PC-9 (cell line): ENCODE measurements around the gene JADE3. TPM values are rescaled to one million over a fixed set of nuclear protein-coding genes. Genes with fewer than 3 reads are reported as not detected.
A peak's percentile ranks its signal among the peaks of the same experiment; 100 is the strongest.

Experiments
- Bru-seq: library from RNA; stranded (reverse); fragments of 400-500 nt; gene quantifications from one replicate; lab custom pipeline; 2021; lab: Mats Ljungman, UMichigan
- BruChase-seq, 2 experiments: library from RNA; stranded (reverse); fragments of 400-500 nt; gene quantifications; one replicate each; lab custom pipeline; 2021; lab: Mats Ljungman, UMichigan
- BruUV-seq: library from RNA; stranded (reverse); fragments of 400-500 nt; replicated peaks from 2 replicates; lab custom pipeline; 2021; lab: Mats Ljungman, UMichigan
- CTCF ChIA-PET: fragments of 300-600 bp; sonication (Branson Sonifier 250); formaldehyde crosslinking; loops from one replicate; lab custom pipeline; 2022; ENCODE audit warnings: antibody characterized with exemption; lab: Charles Lee
- POLR2A ChIA-PET: fragments of 300-600 bp; sonication (Branson Sonifier 250); formaldehyde crosslinking; loops from one replicate; lab custom pipeline; 2022; ENCODE audit warnings: antibody characterized with exemption; ENCODE audit not compliant: unreplicated experiment; lab: Charles Lee
- DNase-seq, 2 experiments: peaks; one replicate each; pipeline versions ENCODE4 v3.0.0 to v3.0.0-alpha.2; 2015 to 2022; ENCODE audit warnings: mixed read lengths in 1 of 2
- H2AFZ ChIP-seq: fragments of 200-600 bp; sonication (generic); 2 replicates; pipeline ENCODE4 v1.8.1; 2017; ENCODE audit warnings: antibody characterized with exemption
- H3F3A ChIP-seq: fragments of 200-600 bp; sonication (generic); 2 replicates; pipeline ENCODE4 v1.8.1; 2017; ENCODE audit warnings: antibody characterized with exemption, mild to moderate bottlenecking, low read depth; ENCODE audit not compliant: insufficient read depth
- H3K27ac ChIP-seq: fragments of 200-600 bp; sonication (generic); 2 replicates; pipeline ENCODE4 v1.6.1; 2016; ENCODE audit warnings: mixed run types
- H3K27me3 ChIP-seq: fragments of 200-600 bp; sonication (generic); 2 replicates; pipeline ENCODE4 v1.6.1; 2016; ENCODE audit warnings: low read depth, mixed run types; ENCODE audit not compliant: insufficient read depth
- H3K36me3 ChIP-seq: fragments of 200-600 bp; sonication (generic); 2 replicates; pipeline ENCODE4 v1.6.1; 2016; ENCODE audit warnings: low read depth, mixed run types
- H3K4me1 ChIP-seq: fragments of 200-600 bp; sonication (generic); replicated peaks from 2 replicates; pipeline ENCODE4 v1.6.1; 2016; ENCODE audit warnings: mixed run types; ENCODE audit not compliant: insufficient read depth
- H3K4me2 ChIP-seq: fragments of 200-600 bp; sonication (generic); 2 replicates; pipeline ENCODE4 v1.6.1; 2017; ENCODE audit warnings: mixed run types
- H3K4me3 ChIP-seq: fragments of 200-600 bp; sonication (generic); 2 replicates; pipeline ENCODE4 v1.6.1; 2016; ENCODE audit warnings: mixed run types
- H3K79me2 ChIP-seq: fragments of 200-600 bp; sonication (generic); 2 replicates; pipeline ENCODE4 v1.6.1; 2017; ENCODE audit warnings: low read depth, mixed run types
- H3K9me2 ChIP-seq: fragments of 200-600 bp; sonication (generic); 2 replicates; pipeline ENCODE4 v1.8.1; 2017; ENCODE audit warnings: mild to moderate bottlenecking; ENCODE audit not compliant: insufficient read depth
- H3K9me3 ChIP-seq: fragments of 200-600 bp; sonication (generic); 2 replicates; pipeline ENCODE4 v1.8.1; 2016; ENCODE audit warnings: low read depth; ENCODE audit not compliant: insufficient read depth
- H4K20me1 ChIP-seq: fragments of 200-600 bp; sonication (generic); 2 replicates; pipeline ENCODE4 v1.8.1; 2017; ENCODE audit not compliant: insufficient read depth
- EZH2 ChIP-seq: fragments of 200-600 bp; sonication (generic); IDR thresholded peaks from 2 replicates; pipeline ENCODE4 v1.8.0; 2017; ENCODE audit warnings: antibody characterized with exemption, low read depth
- intact Hi-C: fragments of 100-400 bp; cut with micrococcal nuclease; formaldehyde crosslinking; loops from one replicate; pipeline ENCODE4 v1.10.0; 2022; ENCODE audit not compliant: unreplicated experiment
- long read RNA-seq: library from polyadenylated mRNA; stranded (forward); transcript quantifications from one replicate; pipeline ENCODE4 v2.0.0, GENCODE V29; 2022
- total RNA-seq: library from RNA; stranded (reverse); gene quantifications from 2 replicates; pipeline ENCODE4 v1.2.3, GENCODE V29; 2021
- TF ChIP-seq, protein P1 (sequence below): fragments of 200-600 bp; sonication (generic); conservative IDR thresholded peaks from 2 replicates; pipeline ENCODE4 v1.6.1; 2017; ENCODE audit warnings: mixed run types, antibody characterized with exemption, mild to moderate bottlenecking, moderate library complexity

JADE3 gene
- total RNA-seq (6.8 and 10.9 TPM in 2 replicates), Bru-seq, nascent RNA (percentile 62 among the genes with signal in this experiment), BruChase-seq, experiment 1, labeled RNA remaining after a 2-hour chase (percentile 54 among the genes with signal in this experiment), BruChase-seq, experiment 2, labeled RNA remaining after a 6-hour chase (percentile 51 among the genes with signal in this experiment)
- long read RNA-seq, full-length matches to known transcripts: 3 of 4 reads
- long read RNA-seq, partial matches to known transcripts: 0 of 4 reads
- long read RNA-seq, other reads (novel, unspliced or antisense): 1 of 4 reads

DNA sequence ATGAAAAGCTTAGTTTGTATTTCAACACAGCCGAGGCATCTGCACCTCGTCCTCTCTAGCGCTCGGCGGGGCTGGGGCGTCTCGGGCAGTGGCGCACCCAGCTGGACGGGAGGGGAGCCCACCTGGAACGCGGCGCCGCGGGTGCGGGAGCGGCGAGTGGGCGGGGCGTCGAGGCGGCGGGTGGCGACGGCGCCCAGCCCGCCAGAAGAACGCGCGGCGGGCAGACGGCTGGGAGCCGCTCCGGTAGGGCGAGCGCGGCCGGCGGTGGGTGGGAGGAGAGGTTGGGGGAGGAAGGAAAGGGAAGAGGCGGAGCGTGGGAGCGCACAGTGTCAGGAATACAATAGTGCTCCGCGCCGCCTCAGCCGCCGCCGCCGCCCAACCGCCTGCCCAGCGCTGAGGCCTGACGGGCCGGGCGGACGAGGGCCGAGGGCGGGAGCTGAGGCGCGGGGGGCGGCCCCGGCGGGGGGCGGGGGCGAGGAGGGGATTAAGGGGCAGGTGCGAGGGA, at the start of gene JADE3:
TSS of gene JADE3 (plus strand) at position 324 of the 505 bp plus-strand sequence. CDS start 72,474 bp downstream, outside the sequence.
- Histone ChIP-seq H3K4me3 (peak within 1 kb of the TSS; percentile 60), H3K9me2 (no peaks in the 10 kb centered on the region), H3F3A (0 out of 2 replicates have a peak, but pooled peaks cover 8% of the 10 kb centered on the region), H3K4me2 (peak within 1 kb of the TSS; percentile 75), H3K27me3 (no peaks in the 10 kb centered on the region), H4K20me1 (no peaks in the 10 kb centered on the region), H2AFZ (peak within 1 kb of the TSS; percentile 66), H3K27ac (no peak within 1 kb of the TSS), H3K4me1 (peaks cover 8% of the 10 kb centered on the region; the same call in 1 of the 2 replicates), H3K36me3 (no peaks in the 10 kb centered on the region), H3K79me2 (peaks cover 34% of the 10 kb centered on the region), H3K9me3 (no peaks in the 10 kb centered on the region)
- CTCF ChIA-PET: interaction anchor here (0.6 to 1.0 kb wide), 2 partner anchors 43 to 111 kb away, joined by 4 read pairs; no protein-coding TSS in a partner anchor
- DNase-seq: peak; percentile 60 to 68
- POLR2A ChIA-PET: no interaction called here
- TF ChIP-seq, protein P1, sequence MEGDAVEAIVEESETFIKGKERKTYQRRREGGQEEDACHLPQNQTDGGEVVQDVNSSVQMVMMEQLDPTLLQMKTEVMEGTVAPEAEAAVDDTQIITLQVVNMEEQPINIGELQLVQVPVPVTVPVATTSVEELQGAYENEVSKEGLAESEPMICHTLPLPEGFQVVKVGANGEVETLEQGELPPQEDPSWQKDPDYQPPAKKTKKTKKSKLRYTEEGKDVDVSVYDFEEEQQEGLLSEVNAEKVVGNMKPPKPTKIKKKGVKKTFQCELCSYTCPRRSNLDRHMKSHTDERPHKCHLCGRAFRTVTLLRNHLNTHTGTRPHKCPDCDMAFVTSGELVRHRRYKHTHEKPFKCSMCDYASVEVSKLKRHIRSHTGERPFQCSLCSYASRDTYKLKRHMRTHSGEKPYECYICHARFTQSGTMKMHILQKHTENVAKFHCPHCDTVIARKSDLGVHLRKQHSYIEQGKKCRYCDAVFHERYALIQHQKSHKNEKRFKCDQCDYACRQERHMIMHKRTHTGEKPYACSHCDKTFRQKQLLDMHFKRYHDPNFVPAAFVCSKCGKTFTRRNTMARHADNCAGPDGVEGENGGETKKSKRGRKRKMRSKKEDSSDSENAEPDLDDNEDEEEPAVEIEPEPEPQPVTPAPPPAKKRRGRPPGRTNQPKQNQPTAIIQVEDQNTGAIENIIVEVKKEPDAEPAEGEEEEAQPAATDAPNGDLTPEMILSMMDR: no peak
- no TSS peak for BruUV-seq
- intact Hi-C loops: no loop called here

DNA sequence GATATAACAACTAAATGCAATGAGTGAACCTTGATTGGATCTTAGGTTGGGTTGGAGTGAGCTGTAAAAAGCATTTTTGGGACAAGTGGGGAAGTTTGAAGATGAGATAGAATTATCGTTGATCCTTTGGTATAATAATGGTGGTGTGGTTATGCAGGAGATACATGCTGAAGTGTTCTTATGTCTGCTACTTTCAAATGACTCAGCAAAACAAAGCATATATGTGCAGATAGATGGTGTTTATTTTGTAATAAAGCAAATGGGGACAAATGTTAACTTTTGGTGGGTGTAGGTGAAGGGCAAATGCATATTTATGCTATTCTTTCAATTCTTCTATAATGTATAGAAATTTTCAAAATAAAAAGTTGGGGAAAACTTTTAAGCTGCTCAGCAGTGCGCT, 49.1 kb upstream of the JADE3 start:
- Histone ChIP-seq H3K9me2 (no peaks in the 10 kb centered on the region), H3K4me2 (no peak overlapping the region), H3K4me3 (no peak overlapping the region), H3K79me2 (no peaks in the 10 kb centered on the region), H3K27ac (no peak overlapping the region), H3F3A (no peaks in the 10 kb centered on the region), H3K4me1 (no peaks in the 10 kb centered on the region), H3K9me3 (no peaks in the 10 kb centered on the region), H3K27me3 (no peaks in the 10 kb centered on the region), H3K36me3 (no peaks in the 10 kb centered on the region), H4K20me1 (no peaks in the 10 kb centered on the region), H2AFZ (no peak overlapping the region)
- DNase-seq: no peak
- BruUV-seq: no TSS peak
- intact Hi-C loops: no loop called here
- ChIA-PET POLR2A (no interaction called here), CTCF (no interaction called here)
- TF ChIP-seq, protein P1: no peak
- TF ChIP-seq EZH2: no peak

DNA sequence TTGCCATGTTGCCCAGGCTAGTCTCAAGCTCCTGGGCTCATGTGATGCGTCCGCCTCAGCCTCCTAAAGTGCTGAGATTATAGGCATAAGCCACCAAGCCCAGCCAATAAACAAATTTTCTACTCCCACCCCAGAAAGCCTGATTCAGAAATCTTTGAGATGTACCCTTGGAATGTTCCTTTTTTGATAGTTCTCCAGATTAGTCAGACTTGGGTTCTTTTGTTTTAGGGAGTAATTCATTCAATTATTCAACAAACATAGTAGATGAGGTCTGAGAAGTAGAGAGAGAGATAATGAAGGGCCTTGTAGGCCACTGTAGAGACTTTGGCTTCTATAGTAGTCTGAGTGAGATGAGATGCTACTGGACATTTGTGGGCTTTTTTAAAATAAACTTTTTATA, 47.6 kb upstream of the JADE3 start:
- no peaks in the 10 kb centered on the region for H3K4me1 ChIP-seq
- no peak overlapping the region for H3K4me2 ChIP-seq
- POLR2A ChIA-PET: no interaction called here
- no peak overlapping the region for H3K27ac ChIP-seq
- intact Hi-C loops: no loop called here
- DNase-seq: no peak
- TF ChIP-seq, protein P1: no peak
- TF ChIP-seq EZH2: no peak
- no peaks in the 10 kb centered on the region for H3K36me3 ChIP-seq
- no peaks in the 10 kb centered on the region for H3K27me3 ChIP-seq
- H2AFZ ChIP-seq: no peak overlapping the region
- H3K9me2 ChIP-seq: no peaks in the 10 kb centered on the region
- CTCF ChIA-PET: interaction anchor here (0.7 kb wide), 1 partner anchor 297 kb away, joined by 9 read pairs; no protein-coding TSS in a partner anchor
- H3K4me3 ChIP-seq: no peak overlapping the region
- no peaks in the 10 kb centered on the region for H3K9me3 ChIP-seq
- H3F3A ChIP-seq: no peaks in the 10 kb centered on the region
- no peaks in the 10 kb centered on the region for H3K79me2 ChIP-seq
- H4K20me1 ChIP-seq: no peaks in the 10 kb centered on the region
- BruUV-seq: no TSS peak
